Measurements from ENCODE around the gene LRP10.

Gene LRP10

DNA sequence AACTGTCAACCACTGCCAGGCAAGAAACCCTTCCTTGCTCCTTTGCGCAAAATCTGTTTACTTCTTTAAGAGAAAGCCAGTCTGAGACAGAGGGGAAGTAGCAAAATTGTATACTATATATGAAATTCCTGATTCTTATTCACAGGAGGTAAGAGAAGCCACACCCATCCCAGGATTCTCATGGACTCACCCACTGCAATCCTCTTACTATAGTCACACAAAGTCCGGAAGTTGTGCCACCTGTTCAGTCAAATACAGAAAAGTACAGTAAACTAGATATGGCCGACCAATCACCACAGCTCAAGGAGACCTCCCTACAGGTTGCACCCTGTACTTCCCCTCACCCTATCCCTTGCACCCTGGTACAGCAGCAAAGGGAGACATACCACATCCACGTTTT lies 54.8 kb downstream of the LRP10 start:
- DNase-seq = no peak

DNA sequence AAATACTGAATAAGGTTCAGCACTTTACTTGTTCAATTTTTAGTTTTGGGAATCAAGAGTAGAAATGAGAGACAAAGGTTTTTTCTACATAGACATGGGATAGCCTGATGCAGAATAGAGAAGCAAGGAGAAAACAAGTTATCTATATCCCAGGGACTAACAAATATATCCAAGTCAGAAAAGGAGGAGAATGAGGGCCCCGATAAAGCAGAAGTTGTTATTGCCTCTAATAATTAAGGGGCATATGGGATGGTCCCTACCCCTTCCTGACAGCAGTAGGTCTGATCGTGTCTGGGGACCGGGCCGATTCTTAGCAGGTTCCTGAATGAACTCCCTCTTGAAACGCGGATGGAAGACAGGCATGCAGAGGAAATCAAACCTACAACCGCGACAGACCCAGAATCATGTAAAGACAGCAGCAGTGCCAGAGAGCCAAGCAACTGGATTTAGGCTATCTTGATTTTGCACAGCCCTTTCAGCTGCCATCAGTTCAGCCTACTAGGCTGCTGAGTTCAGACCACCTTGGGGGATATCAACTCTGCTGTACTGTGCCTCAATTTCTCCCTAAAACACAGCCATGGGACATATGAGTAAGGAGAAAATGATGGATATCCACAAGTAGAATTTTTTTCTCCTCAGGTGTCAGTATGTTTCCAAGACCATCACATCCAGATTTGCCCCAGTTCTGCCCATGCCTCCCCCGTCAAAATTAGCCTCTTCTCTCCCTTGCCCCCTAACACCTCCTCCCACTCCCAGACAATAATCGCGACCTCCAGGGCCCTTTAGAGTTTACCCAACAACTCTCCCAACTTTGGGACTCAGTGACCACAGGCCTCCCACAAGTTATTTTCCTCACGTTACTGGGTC lies 56.9 kb downstream of the LRP10 start:
- no peak for DNase-seq

DNA sequence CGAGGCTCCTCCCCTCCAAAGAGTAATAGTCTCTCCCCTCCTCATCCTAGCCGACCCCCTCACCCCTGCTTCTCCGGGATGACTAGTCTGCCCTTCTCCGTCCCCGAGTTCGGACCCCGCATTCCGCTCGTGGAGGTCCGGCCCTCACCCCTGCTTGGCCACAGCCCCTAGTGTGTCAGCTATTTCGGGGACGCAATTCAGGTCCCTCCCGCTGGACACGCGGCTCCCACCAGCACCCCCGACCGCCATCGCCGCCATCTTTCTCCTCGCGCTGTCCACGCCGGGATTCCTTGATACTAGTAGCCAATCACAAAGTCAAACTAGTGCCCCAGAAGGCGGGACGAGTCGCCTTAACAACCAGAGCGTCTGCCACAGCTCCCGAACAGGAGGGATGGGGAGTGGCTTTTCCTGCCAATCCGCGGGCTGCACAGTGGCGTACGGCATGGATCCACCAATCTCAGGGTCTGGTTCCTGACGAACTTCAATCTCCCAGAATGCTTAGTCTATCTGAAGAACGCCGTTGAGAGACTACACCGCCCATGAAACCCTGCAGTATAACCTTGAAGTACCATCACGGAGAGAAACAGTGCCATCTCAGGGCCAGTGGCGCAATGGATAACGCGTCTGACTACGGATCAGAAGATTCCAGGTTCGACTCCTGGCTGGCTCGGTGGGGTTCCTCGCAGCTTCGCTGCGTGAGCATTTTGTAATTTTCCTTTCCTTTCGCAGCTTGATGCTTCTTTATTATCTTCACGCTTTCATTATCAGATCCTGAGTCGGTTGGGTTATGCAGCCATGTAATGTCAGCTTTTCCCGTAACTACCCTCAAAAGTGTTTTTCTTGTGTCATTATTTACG lies 57.8 kb downstream of the LRP10 start, which contains the start of gene PRMT5:
PRMT5 (minus strand) TSS at position 273 of the 857 bp plus-strand sequence; CDS start at position 258, 15 bp downstream.
- DNase-seq = peak; percentile 98

DNA sequence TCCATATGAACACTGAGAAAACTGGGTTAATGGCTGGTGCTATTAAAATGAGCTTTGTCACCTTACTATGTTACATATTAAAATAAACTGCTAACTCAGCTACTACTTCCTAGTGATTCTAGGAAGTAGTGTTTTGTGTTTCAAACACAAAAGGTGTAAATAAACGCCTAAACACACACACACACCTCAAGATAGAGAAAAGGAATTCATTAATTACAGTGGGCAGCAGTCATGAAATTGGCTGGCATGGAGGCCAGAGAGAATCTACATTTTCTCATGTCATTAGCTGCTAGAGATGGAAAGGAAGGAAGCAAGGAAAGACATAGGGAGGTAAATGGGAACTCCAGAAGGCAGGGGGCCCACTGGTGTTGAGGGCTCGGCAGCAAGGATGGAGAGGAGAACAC lies 58.4 kb downstream of the LRP10 start:
- no peak for DNase-seq
